Keratinocyte (primary cell): ENCODE measurements around the gene FAM186B.
"Not testable (repeated sequence)": the region's sequence is repeated elsewhere in the genome, so short reads cannot be mapped to it uniquely, and the experiment has no call there.

ENCODE experiments used
- EZH2 ChIP-seq: IDR thresholded peaks from one replicate; pipeline ENCODE4 v1.6.1; 2012; ENCODE audit warnings: inconsistent platforms, mild to moderate bottlenecking, low read length, moderate library complexity
- TF ChIP-seq, protein P1 (sequence below), 3 experiments: IDR thresholded peaks in 1 of 3; conservative IDR thresholded peaks in 1 of 3; optimal IDR thresholded peaks in 1 of 3; 2 replicates in 2 of 3; 3 replicates in 1 of 3; pipeline versions ENCODE3 to v1.5.1; 2011; ENCODE audit warnings: low read length in 3 of 3, mild to moderate bottlenecking in 3 of 3, moderate library complexity in 2 of 3, control low read depth in 1 of 3, inconsistent platforms in 1 of 3; ENCODE audit not compliant: insufficient read depth in 2 of 3; ENCODE audit errors: extremely low read depth in 1 of 3

DNA sequence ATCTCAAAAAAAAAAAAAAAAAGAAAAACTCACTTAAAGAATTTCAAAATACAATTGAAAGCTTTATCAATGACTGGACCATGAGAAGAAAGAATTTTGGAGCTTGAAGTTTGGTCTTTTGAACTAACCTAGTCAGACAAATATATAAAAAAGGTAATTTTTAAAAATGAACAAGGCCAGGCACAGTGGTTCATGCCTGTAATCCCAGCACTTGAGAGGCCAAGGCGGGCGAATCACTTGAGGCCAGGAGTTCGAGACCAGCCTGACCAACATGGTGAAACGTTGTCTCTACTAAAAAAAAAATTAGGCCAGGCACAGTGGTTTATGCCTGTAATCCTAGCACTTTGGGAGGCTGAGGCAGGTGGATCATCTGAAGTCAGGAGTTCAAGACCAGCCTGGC is 5.3 kb upstream of the FAM186B start:
- TF ChIP-seq, protein P1, sequence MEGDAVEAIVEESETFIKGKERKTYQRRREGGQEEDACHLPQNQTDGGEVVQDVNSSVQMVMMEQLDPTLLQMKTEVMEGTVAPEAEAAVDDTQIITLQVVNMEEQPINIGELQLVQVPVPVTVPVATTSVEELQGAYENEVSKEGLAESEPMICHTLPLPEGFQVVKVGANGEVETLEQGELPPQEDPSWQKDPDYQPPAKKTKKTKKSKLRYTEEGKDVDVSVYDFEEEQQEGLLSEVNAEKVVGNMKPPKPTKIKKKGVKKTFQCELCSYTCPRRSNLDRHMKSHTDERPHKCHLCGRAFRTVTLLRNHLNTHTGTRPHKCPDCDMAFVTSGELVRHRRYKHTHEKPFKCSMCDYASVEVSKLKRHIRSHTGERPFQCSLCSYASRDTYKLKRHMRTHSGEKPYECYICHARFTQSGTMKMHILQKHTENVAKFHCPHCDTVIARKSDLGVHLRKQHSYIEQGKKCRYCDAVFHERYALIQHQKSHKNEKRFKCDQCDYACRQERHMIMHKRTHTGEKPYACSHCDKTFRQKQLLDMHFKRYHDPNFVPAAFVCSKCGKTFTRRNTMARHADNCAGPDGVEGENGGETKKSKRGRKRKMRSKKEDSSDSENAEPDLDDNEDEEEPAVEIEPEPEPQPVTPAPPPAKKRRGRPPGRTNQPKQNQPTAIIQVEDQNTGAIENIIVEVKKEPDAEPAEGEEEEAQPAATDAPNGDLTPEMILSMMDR (optimal IDR thresholded peaks at IDR 0.05 in 1 of 3, IDR thresholded peaks at IDR 0.05 in 1 of 3, conservative IDR thresholded peaks at IDR 0.05 in 1 of 3; ENCODE audit: extremely low read depth in 1 of 3, insufficient read depth in 2 of 3, low read length in 3 of 3): not testable (repeated sequence)
- TF ChIP-seq EZH2: not testable (repeated sequence)
